Astrocyte of the spinal cord (primary cell): ENCODE data around the gene LMO7.

Source experiments
- DNase-seq: peaks from one replicate; pipeline ENCODE4 v3.0.0; 2011; ENCODE audit warnings: low read depth, low spot score
- H3K4me3 ChIP-seq: 2 replicates; pipeline ENCODE4 v1.5.1; 2011; ENCODE audit warnings: low read depth, mild to moderate bottlenecking, low read length, moderate library complexity
- in situ Hi-C: cut with HindIII; loops from 2 replicates; pipeline ENCODE4 v1.10.0; 2017; ENCODE audit warnings: low sequenced_read_pairs
- TF ChIP-seq, protein P1 (sequence below): IDR thresholded peaks from 2 replicates; pipeline ENCODE4 v1.5.1; 2012; ENCODE audit warnings: low read depth, mild to moderate bottlenecking, low read length, inconsistent platforms

Gene LMO7

DNA sequence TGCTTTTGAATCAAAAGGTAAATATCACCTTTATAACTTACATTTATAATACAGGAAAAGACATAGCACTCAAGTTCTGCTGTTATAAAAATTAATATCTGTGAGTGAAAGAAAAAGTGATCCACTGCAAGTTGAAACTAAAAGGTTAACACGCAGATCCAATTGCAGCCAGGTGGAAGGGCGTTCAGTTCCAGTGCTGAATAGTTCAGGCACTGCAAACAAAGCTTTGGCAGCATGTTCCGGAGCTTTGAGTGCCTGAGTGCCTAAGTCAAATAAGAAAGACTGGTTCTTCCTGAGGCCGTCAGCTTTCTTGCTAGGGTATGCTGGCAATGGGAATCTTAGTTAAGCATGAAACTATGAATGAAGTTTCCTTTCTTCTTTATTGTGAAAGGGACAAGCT is 200.3 kb downstream of the LMO7 start:
- in situ Hi-C loops: no loop called here
- H3K4me3 ChIP-seq: no peak overlapping the region
- TF ChIP-seq, protein P1, sequence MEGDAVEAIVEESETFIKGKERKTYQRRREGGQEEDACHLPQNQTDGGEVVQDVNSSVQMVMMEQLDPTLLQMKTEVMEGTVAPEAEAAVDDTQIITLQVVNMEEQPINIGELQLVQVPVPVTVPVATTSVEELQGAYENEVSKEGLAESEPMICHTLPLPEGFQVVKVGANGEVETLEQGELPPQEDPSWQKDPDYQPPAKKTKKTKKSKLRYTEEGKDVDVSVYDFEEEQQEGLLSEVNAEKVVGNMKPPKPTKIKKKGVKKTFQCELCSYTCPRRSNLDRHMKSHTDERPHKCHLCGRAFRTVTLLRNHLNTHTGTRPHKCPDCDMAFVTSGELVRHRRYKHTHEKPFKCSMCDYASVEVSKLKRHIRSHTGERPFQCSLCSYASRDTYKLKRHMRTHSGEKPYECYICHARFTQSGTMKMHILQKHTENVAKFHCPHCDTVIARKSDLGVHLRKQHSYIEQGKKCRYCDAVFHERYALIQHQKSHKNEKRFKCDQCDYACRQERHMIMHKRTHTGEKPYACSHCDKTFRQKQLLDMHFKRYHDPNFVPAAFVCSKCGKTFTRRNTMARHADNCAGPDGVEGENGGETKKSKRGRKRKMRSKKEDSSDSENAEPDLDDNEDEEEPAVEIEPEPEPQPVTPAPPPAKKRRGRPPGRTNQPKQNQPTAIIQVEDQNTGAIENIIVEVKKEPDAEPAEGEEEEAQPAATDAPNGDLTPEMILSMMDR: no peak
- DNase-seq: no peak

DNA sequence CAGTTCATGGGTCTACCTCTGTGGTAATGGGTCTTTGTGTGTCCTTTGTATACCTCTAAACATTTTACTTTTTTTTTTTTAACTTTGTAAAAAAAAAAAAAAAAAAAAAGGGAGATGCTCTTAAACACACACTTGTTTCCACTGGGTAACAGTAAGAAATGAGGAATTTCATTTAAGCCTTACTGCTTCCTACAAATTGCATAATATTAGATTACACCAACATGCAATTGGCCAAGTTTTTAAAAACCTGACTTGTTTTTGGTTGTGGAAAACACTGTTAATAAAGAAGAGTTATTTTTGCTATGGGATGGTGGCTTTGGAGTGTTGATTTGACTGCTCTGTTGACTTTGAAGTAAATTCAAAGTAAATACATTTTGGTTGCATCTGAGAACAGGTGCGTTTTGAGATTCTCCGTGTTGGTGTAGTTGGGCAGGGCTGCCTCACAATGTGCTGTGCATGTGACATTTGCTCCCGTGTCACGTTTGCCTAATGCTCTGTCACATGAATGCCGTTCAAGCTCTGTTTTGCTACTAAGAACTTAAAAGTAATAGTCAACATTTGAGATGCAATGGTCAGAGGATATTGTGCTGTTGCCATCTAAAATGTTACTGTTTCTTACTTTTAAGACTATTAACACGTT is 202.4 kb downstream of the LMO7 start:
- in situ Hi-C loops: no loop called here
- H3K4me3 ChIP-seq: no peak overlapping the region
- no peak for DNase-seq
- TF ChIP-seq, protein P1: no peak

DNA sequence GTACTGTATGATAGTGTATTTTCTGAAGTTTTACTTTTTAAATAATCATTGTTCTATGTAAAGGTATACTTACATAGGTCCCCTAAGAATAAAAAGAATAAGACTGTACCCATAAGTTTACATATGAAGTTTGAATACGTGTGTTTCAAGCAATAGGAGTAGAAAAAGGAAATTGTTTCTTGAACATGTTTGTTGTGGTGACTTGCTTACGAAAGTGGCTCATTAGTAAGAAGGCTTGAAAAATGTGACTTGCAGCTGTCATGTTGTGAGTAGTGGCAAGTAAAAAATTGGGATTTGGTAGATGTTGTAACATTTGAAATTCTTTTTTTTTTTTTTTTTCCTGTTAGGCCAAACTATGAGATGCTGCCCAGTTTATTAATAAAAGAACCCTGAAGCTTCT is 203.3 kb downstream of the LMO7 start:
- in situ Hi-C loops: no loop called here
- DNase-seq: no peak
- H3K4me3 ChIP-seq: no peak overlapping the region
- TF ChIP-seq, protein P1: no peak

DNA sequence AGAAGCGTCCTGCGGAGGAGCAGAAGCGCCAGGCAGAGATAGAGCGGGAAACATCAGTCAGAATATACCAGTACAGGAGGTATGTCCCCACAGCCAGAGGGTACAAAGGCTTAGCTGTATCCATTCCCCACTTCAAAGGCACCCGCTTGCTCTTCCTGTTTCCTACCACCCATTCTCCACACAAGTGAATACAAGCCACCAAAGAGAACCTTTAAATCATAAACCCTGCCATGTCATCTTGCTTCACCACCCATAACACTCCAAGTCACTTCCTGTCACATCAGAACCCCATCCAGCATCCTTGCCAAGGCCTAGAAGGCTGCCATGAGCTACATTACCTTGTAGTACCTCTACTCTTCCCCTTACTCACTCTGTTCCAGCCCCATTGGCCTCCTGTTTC is 205.8 kb downstream of the LMO7 start:
- in situ Hi-C loops: no loop called here

DNA sequence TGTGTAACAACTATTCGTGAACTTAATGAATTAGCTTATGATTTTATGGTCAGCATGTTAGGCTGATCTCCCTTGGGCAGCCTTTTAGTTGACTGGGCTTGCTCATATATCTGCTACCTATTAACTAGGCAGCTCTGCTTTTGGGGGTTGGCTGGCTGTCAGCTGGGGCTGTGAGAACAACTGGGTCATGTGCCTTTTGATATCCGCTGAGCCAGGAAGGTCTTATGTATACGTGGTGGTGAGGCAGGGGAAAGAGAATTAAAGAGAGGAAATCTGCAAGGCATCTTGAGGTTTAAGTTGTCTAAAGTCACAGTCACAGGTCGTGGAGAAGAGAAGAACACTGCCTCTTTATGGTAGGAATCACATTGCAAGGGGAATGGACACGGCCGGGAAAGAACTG is 206.9 kb downstream of the LMO7 start:
- no peak for DNase-seq
- in situ Hi-C loops: no loop called here
- TF ChIP-seq, protein P1: no peak
- no peak overlapping the region for H3K4me3 ChIP-seq

More for the DNA sequence above, 205.8 kb downstream of the LMO7 start:
- no peak for DNase-seq
- TF ChIP-seq, protein P1: no peak
- H3K4me3 ChIP-seq: no peak overlapping the region

DNA sequence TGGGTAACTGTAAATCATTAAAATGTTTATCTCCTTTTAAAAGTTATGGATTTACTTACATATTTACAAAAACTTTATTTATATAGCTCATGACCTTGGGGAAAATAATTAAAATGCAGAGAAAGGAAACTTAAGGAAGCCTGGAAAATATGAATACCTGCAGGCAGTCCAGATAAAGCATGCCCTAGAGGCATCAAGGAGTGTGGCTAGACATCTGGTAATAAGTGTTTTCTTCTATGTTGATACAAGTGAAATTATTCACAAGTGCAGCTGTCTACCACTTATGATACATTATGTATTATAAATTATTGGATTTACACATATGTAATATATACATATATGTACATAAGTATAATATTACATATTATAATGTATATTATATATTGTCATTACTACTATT is 207.9 kb downstream of the LMO7 start:
- no peak overlapping the region for H3K4me3 ChIP-seq
- DNase-seq: no peak
- in situ Hi-C loops: no loop called here
- TF ChIP-seq, protein P1: no peak

DNA sequence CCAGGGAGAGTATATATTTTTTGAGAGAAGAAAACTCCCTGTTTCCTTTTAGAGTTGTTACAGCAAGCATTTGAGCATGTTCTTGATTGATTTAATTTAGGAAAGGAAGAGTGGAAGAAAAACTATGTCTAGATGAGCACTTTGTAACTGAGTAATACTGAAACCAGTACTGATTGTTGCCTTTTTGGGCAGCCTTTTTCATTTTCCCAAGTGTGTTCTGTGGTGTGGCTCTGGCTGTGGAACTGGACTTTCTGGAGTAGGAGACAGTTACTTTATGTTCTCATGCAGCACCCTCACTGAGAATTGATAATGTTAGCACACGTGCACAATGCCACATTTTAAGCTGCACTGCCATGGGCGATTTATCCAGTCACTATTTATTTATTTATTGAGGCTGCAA is 211.5 kb downstream of the LMO7 start:
- TF ChIP-seq, protein P1: no peak
- H3K4me3 ChIP-seq: no peak overlapping the region
- no peak for DNase-seq
- in situ Hi-C loops: no loop called here
